Measurements from ENCODE around the gene SSU72.

GRCh38 chr1:1529936-1530335 is 44.7 kb downstream of the SSU72 start:
- TF ChIP-seq CTCF (IDR thresholded peaks at IDR 0.05) (no peak), POLR2A (IDR thresholded peaks at IDR 0.05) (no peak)
